GM21576 (cell line): Measurements from ENCODE around the gene TCF4.
A peak's percentile ranks its signal among the peaks of the same experiment; 100 is the strongest.

Source experiments
- ATAC-seq: cut with Tn5 transposase; IDR thresholded peaks from one replicate; pipeline ENCODE4 v1.9.1; 2021; ENCODE audit warnings: mild to moderate bottlenecking, moderate library complexity; ENCODE audit not compliant: unreplicated experiment

TCF4 gene

GRCh38 chr18:55275039-55275901 is 312.7 kb downstream of the TCF4 start:
- no peak for ATAC-seq

GRCh38 chr18:55272510-55273243 is 315.3 kb downstream of the TCF4 start:
- ATAC-seq, result no peak

DNA sequence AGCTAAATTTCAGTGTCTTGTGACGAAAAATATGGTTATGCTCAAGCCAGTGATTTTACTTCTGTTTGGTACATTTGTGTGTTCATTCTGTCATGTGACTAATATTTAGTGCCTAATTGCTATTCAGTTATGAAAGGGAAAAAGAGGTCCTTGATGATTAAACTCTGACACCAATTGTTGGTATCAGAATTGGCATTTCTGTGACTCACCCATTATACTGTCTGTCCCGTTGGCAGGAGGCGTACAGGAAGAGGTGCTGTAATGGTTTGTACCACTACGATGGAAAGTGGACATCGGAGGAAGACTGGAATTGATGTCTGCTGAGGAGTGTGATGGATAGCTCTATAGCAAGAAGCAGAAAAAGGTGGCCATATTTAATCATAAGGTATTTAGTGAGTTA is 318.4 kb downstream of the TCF4 start:
- no peak for ATAC-seq

- ATAC-seq, result peak; percentile 59
Measured at GRCh38 chr18:55268628-55269275, 319.2 kb downstream of the TCF4 start.

- peak; percentile 77 for ATAC-seq
Measured at GRCh38 chr18:55268151-55268601, 319.8 kb downstream of the TCF4 start.

DNA sequence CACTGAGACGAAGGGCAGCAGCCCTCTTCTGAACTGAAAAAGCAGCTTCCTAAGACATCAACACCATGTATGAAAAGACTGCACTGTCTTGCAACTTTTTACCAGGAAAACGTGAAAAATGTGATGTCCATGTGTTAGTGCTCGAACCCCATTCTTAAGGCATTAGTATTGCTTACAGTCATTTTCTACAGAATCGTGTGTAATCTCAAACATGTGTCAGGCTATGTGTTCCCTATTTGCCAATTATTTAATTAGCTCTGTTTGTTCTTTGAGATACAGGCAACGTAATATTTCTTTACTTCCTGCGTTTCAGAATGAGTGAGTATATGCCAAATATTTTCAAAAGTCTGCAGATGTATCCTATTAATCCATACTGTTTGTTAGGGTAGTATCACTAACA is 321.0 kb downstream of the TCF4 start:
- ATAC-seq, result no peak

DNA sequence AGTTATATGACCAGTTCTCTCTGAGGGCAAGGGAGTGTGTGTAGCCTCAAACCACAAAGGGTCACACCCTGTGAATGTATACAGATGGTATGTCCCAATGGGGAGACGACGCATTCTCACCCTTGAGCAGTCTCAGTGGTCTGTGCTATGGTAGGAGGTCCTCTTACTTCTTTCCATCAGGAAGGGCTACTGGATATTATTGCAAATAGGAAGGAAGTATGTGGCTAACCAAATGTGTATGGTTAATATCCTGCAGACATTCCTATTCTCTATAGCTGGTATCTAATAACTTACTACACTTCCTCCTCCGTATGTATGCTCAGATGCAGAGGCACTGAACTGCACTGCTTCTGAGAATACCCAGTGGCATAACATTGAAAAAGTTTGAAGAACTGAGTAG is 322.0 kb downstream of the TCF4 start:
- ATAC-seq, result peak; percentile 33

DNA sequence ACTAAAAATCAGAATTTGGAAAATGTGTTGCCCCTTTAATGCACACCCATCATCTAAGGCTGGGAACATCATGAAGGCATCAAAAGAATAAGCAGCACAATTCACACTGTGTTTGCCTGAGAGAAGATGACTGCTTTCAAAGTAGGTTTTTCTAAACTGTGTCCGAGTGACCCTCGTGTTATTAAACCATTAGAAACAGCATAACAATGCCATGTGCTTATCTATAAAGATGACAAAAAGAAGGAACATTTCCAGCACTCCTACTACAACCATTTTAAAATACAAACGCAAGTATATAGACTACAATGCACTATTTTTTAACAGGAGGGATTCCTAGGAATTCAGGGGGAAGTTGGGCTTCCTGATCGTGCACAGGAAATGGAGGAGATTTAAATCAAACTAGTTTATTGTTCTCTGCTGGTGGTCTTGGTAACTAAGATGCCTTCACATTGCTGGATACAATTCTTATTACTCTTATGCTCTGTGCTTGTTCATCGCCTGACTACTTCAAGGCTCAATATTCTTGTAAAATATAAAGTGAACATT is 322.8 kb downstream of the TCF4 start:
- no peak for ATAC-seq

GRCh38 chr18:55264108-55264507 is 323.9 kb downstream of the TCF4 start:
- ATAC-seq, result no peak

DNA sequence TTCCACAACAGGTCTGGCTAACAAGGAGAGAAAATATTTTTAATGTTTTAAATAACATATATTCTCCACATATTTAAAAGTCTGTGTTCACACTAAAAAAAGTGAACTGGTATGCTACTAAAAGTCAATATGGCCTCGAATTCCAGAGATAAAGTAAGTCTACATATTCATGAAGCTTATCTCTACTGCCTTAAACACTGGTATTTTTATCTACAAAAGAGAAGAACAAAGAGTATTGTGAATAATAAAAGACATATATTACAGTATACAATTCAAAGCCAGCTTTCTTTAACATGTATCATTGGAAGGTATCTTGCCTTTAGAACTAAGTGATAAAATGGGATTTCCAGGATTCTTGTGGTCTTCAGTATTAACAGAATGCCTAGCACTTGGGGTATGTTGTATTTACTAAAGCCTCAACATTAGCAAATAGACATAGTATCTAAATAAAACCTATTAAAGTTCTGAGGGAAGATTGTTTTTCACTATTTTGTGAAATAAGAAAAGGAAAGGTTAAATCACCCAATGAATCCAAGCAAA is 325.9 kb downstream of the TCF4 start:
- ATAC-seq, result no peak

GRCh38 chr18:55261253-55261652 is 326.7 kb downstream of the TCF4 start:
- ATAC-seq, result no peak

DNA sequence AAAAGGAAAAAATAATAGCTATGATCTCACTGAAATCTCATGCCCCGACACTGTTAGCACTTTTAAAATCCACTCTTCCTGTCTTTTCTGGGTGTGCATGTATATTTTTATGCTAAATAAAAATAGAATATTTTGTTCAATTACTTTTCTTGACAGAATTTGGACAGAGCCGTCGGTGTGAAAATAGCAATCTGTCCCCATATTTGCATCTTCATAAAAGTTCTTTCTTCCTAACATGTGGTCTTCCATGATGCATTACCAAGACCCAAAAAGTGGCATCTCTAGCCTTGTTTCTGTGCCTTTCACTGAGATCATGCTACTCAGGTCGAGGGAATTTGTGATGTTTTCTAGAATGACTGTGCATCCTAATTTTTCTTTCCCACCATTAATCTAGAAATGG is 329.9 kb downstream of the TCF4 start:
- no peak for ATAC-seq

DNA sequence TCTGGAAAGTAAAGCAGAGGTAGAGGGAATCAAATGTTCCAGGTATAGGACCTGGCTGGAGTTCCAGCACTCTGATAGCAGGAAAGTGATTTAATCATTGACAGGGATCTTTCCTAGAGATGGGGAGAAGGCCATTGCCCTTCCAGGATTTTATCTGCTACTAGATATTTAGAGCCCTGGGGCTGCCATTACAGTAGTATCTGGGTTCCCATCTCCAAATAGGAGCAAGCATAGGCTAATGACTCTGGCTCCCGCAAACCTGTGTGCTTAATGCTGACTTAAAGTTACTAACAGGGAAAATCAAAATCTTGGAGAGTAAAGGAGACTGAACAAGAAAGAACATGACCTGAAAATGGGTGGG is 331.1 kb downstream of the TCF4 start:
- no peak for ATAC-seq

DNA sequence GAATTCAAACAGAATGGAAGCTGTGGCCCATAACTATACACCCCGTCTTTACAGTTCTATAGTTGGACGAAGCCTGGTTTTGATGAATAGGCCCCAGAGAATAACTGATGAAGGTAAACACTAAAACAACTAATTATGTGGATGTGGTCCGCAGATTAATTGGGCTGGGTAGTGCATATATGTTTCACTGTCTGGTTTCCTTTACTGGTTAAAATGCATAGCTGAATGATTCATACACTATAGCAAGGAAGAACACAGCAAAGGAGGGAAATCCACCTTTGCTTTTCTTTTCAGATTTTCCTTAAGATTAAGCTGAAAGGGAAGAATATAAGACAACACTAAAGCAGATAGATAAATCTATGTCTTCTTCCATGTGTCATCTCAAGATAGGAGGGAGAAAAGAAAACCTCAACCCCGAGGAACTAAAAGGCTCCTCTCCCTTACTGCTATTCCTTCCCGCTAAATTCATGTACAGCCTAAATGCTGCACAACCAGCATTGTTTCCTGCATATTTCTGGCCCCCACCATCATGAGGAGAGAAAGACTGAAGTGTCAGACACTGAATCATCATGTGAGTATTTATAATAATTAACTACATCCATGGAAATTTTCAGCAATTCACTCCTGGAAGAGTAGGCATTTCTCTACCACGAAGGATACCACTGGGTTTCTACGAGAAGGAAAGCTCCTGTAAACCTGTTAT is 331.6 kb downstream of the TCF4 start:
- no peak for ATAC-seq

DNA sequence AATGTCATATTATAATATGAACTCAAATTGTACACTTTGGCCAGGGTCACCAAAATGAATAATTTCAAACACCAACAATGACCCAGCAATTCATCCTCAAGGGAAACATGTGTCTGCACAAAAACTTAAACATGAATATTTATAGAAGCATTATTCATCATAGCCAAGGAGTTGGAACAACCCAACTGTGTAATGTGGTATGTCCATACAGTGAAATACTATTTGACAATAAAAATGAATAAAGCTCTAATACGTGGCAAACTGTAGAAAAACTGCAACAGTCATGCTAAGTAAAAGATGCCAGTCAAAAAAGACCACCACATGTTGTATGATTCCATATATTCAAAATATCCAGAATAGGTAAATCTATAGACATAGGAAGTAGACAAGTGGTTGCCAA is 334.2 kb downstream of the TCF4 start:
- no peak for ATAC-seq

DNA sequence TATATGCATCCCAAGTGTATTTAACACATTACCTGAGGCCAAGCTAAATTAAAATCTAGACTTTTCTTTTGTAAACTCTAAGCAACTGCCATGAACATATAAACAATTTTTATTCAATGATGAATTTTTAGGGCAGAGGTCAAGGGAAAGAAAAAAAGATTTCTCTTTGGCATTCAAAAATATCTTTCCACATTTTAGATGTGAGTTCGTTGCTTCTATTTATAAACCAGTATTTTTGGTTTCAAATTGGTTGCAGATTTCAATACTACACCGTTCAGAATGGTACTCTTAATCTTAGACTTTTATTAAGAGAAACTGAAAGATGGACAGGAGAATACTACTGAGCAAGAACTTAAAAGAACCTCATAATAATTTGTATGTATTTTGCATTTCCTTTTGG is 335.1 kb downstream of the TCF4 start:
- ATAC-seq, result peak; percentile 42

- no peak for ATAC-seq
Measured at GRCh38 chr18:55252053-55252675, 335.8 kb downstream of the TCF4 start.

DNA sequence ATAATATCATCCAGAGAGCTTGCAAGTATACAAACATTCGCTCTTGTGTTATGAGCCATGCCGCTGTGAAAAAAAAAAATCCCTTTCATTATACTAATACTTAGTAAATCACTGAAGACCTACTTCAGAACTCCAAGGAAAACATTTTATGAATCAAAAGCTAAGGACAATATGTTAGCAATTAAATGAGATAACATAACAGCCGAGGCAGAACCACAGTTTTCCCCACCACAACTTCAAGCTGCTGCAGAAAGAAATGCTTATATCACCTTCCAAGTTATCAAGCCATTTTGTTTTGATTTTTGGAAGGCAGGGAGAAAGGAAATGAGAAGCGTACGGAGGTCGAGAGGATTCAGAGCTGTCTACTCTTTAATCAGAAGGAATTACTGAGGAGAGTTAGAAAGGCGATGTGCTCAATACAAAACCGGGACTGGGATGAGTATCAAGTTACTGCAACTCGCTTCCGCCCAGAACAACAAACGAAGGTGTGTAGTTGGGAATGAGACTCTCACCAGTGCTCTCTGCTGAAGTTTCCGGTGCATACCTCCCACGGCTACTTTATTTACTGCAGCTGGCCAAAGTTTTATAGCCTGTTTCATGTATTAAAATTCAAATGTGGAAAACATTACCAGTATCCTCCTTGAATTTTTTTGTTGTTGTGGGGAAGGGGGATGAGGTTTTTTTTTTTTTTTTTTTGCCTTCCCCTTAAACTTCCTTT is 336.6 kb downstream of the TCF4 start:
- ATAC-seq, result no peak

- no peak for ATAC-seq
Measured at GRCh38 chr18:55250768-55251173, 337.2 kb downstream of the TCF4 start.
